T-helper 1 cell treated with Interleukin-12 subunit alpha and Interleukin-12 subunit beta and Interleukin-4 antibody, amounts not matched to agents 30 μg/mL and 1 μg/mL, for 36 hours (primary cell): Measurements from ENCODE around the gene CTDP1.

Source experiments
- H3K27ac Mint-ChIP-seq: one replicate; pipeline ENCODE4 v1.8.0; 2021; ENCODE audit warnings: mild to moderate bottlenecking, mixed read lengths
- H3K27me3 Mint-ChIP-seq: one replicate; pipeline ENCODE4 v1.8.0; 2021; ENCODE audit warnings: low read depth, mixed read lengths
- H3K36me3 Mint-ChIP-seq: one replicate; pipeline ENCODE4 v1.8.0; 2021; ENCODE audit warnings: low read depth, mixed read lengths
- H3K4me1 Mint-ChIP-seq: one replicate; pipeline ENCODE4 v1.8.0; 2021; ENCODE audit warnings: low read depth, mixed read lengths
- H3K4me3 Mint-ChIP-seq: one replicate; pipeline ENCODE4 v1.8.0; 2021; ENCODE audit warnings: mild to moderate bottlenecking, moderate library complexity, mixed read lengths
- H3K9me3 Mint-ChIP-seq: one replicate; pipeline ENCODE4 v1.8.0; 2021; ENCODE audit warnings: mixed read lengths

The CTDP1 gene

GRCh38 chr18:79697178-79697577, 17.6 kb downstream of the CTDP1 start:
- peaks cover 24% of the 10 kb centered on the region for H3K36me3 Mint-ChIP-seq
- H3K9me3 Mint-ChIP-seq: no peaks in the 10 kb centered on the region
- H3K27me3 Mint-ChIP-seq: no peaks in the 10 kb centered on the region
- H3K4me3 Mint-ChIP-seq: no peak overlapping the region
- H3K27ac Mint-ChIP-seq: no peak overlapping the region
- peaks cover 10% of the 10 kb centered on the region for H3K4me1 Mint-ChIP-seq

- Mint-ChIP-seq H3K27me3 (no peaks in the 10 kb centered on the region), H3K9me3 (no peaks in the 10 kb centered on the region), H3K4me1 (peaks cover 4% of the 10 kb centered on the region), H3K27ac (no peak overlapping the region), H3K4me3 (no peak overlapping the region), H3K36me3 (peaks cover 24% of the 10 kb centered on the region)
These were observed 18.4 kb downstream of the CTDP1 start for GRCh38 chr18:79697976-79698375.

GRCh38 chr18:79698668-79699335, 19.2 kb downstream of the CTDP1 start:
- H3K27ac Mint-ChIP-seq: no peak overlapping the region
- peaks cover 28% of the 10 kb centered on the region for H3K36me3 Mint-ChIP-seq
- H3K9me3 Mint-ChIP-seq: no peaks in the 10 kb centered on the region
- H3K4me3 Mint-ChIP-seq: no peak overlapping the region
- peaks cover 4% of the 10 kb centered on the region for H3K4me1 Mint-ChIP-seq
- no peaks in the 10 kb centered on the region for H3K27me3 Mint-ChIP-seq

- H3K9me3 Mint-ChIP-seq: no peaks in the 10 kb centered on the region
- H3K4me3 Mint-ChIP-seq: no peak overlapping the region
- peaks cover 4% of the 10 kb centered on the region for H3K4me1 Mint-ChIP-seq
- H3K27me3 Mint-ChIP-seq: no peaks in the 10 kb centered on the region
- peaks cover 28% of the 10 kb centered on the region for H3K36me3 Mint-ChIP-seq
- H3K27ac Mint-ChIP-seq: no peak overlapping the region
These were observed 20.1 kb downstream of the CTDP1 start for GRCh38 chr18:79699653-79700052.

- H3K27me3 Mint-ChIP-seq: no peaks in the 10 kb centered on the region
- H3K4me3 Mint-ChIP-seq: no peak overlapping the region
- no peak overlapping the region for H3K27ac Mint-ChIP-seq
- no peaks in the 10 kb centered on the region for H3K9me3 Mint-ChIP-seq
- peaks cover 4% of the 10 kb centered on the region for H3K4me1 Mint-ChIP-seq
- H3K36me3 Mint-ChIP-seq: peaks cover 31% of the 10 kb centered on the region
These were observed 23.3 kb downstream of the CTDP1 start for GRCh38 chr18:79702906-79703305.

- Mint-ChIP-seq H3K9me3 (no peaks in the 10 kb centered on the region), H3K27me3 (no peaks in the 10 kb centered on the region), H3K36me3 (peaks cover 28% of the 10 kb centered on the region), H3K27ac (no peak overlapping the region), H3K4me3 (no peak overlapping the region), H3K4me1 (peaks cover 4% of the 10 kb centered on the region)
These were observed 25.0 kb downstream of the CTDP1 start for GRCh38 chr18:79704631-79705030.

GRCh38 chr18:79705272-79705671, 25.7 kb downstream of the CTDP1 start:
- no peak overlapping the region for H3K27ac Mint-ChIP-seq
- no peaks in the 10 kb centered on the region for H3K4me1 Mint-ChIP-seq
- H3K27me3 Mint-ChIP-seq: no peaks in the 10 kb centered on the region
- peaks cover 22% of the 10 kb centered on the region for H3K36me3 Mint-ChIP-seq
- no peaks in the 10 kb centered on the region for H3K9me3 Mint-ChIP-seq
- H3K4me3 Mint-ChIP-seq: no peak overlapping the region

GRCh38 chr18:79706006-79706405, 26.4 kb downstream of the CTDP1 start:
- H3K36me3 Mint-ChIP-seq: peaks cover 20% of the 10 kb centered on the region
- H3K27me3 Mint-ChIP-seq: no peaks in the 10 kb centered on the region
- H3K9me3 Mint-ChIP-seq: no peaks in the 10 kb centered on the region
- no peaks in the 10 kb centered on the region for H3K4me1 Mint-ChIP-seq
- H3K4me3 Mint-ChIP-seq: no peak overlapping the region
- H3K27ac Mint-ChIP-seq: no peak overlapping the region

GRCh38 chr18:79706658-79707057, 27.1 kb downstream of the CTDP1 start:
- Mint-ChIP-seq H3K27ac (no peak overlapping the region), H3K27me3 (no peaks in the 10 kb centered on the region), H3K4me3 (no peak overlapping the region), H3K36me3 (peaks cover 21% of the 10 kb centered on the region), H3K9me3 (no peaks in the 10 kb centered on the region), H3K4me1 (no peaks in the 10 kb centered on the region)

- H3K36me3 Mint-ChIP-seq: peaks cover 20% of the 10 kb centered on the region
- H3K27me3 Mint-ChIP-seq: no peaks in the 10 kb centered on the region
- no peaks in the 10 kb centered on the region for H3K9me3 Mint-ChIP-seq
- no peak overlapping the region for H3K4me3 Mint-ChIP-seq
- no peaks in the 10 kb centered on the region for H3K4me1 Mint-ChIP-seq
- H3K27ac Mint-ChIP-seq: no peak overlapping the region
These were observed 27.6 kb downstream of the CTDP1 start for GRCh38 chr18:79707239-79707638.

GRCh38 chr18:79707671-79708070, 28.1 kb downstream of the CTDP1 start:
- Mint-ChIP-seq H3K36me3 (peaks cover 23% of the 10 kb centered on the region), H3K9me3 (no peaks in the 10 kb centered on the region), H3K4me3 (no peak overlapping the region), H3K4me1 (no peaks in the 10 kb centered on the region), H3K27ac (no peak overlapping the region), H3K27me3 (no peaks in the 10 kb centered on the region)

GRCh38 chr18:79708412-79708811, 28.8 kb downstream of the CTDP1 start:
- H3K27ac Mint-ChIP-seq: no peak overlapping the region
- no peaks in the 10 kb centered on the region for H3K27me3 Mint-ChIP-seq
- H3K9me3 Mint-ChIP-seq: no peaks in the 10 kb centered on the region
- no peaks in the 10 kb centered on the region for H3K4me1 Mint-ChIP-seq
- H3K36me3 Mint-ChIP-seq: peaks cover 27% of the 10 kb centered on the region
- H3K4me3 Mint-ChIP-seq: no peak overlapping the region

- no peak overlapping the region for H3K27ac Mint-ChIP-seq
- no peaks in the 10 kb centered on the region for H3K27me3 Mint-ChIP-seq
- peaks cover 31% of the 10 kb centered on the region for H3K36me3 Mint-ChIP-seq
- peaks cover 6% of the 10 kb centered on the region for H3K4me1 Mint-ChIP-seq
- H3K4me3 Mint-ChIP-seq: no peak overlapping the region
- no peaks in the 10 kb centered on the region for H3K9me3 Mint-ChIP-seq
These were observed 32.7 kb downstream of the CTDP1 start for GRCh38 chr18:79712206-79712857.

- Mint-ChIP-seq H3K4me3 (no peak overlapping the region), H3K27me3 (no peaks in the 10 kb centered on the region), H3K27ac (no peak overlapping the region), H3K36me3 (peaks cover 29% of the 10 kb centered on the region), H3K9me3 (no peaks in the 10 kb centered on the region), H3K4me1 (peaks cover 6% of the 10 kb centered on the region)
These were observed 33.7 kb downstream of the CTDP1 start for GRCh38 chr18:79713341-79713740.

- Mint-ChIP-seq H3K27me3 (no peaks in the 10 kb centered on the region), H3K4me3 (no peak overlapping the region), H3K4me1 (peaks cover 6% of the 10 kb centered on the region), H3K9me3 (peaks cover 6% of the 10 kb centered on the region), H3K27ac (no peak overlapping the region), H3K36me3 (peaks cover 43% of the 10 kb centered on the region)
These were observed 35.1 kb downstream of the CTDP1 start for GRCh38 chr18:79714531-79715240.
